Smooth muscle cell (in vitro differentiated cells): ENCODE measurements around the gene SCTR. TPM values are rescaled to one million over a fixed set of nuclear protein-coding genes. Genes with fewer than 3 reads are reported as not detected.

Experiments used
- DNase-seq: peaks from one replicate; lab custom pipeline; 2025; ENCODE audit not compliant: unreplicated experiment; lab: John Stamatoyannopoulos, UW
- H2AFZ ChIP-seq: fragments of 200-600 bp; sonication (generic); 2 replicates; pipeline ENCODE4 v1.6.0; 2016; ENCODE audit warnings: antibody characterized with exemption, low read depth, mild to moderate bottlenecking
- H3F3A ChIP-seq: fragments of 200-600 bp; sonication (generic); 2 replicates; pipeline ENCODE4 v1.6.0; 2017; ENCODE audit warnings: antibody characterized with exemption, low read depth
- H3K27ac ChIP-seq: fragments of 200-600 bp; sonication (generic); 2 replicates; pipeline ENCODE4 v1.5.1; 2016; ENCODE audit warnings: low read depth, mild to moderate bottlenecking
- H3K27me3 ChIP-seq: fragments of 200-600 bp; sonication (generic); 2 replicates; pipeline ENCODE4 v1.6.1; 2016; ENCODE audit warnings: low read depth, mild to moderate bottlenecking
- H3K36me3 ChIP-seq: fragments of 200-600 bp; sonication (generic); 2 replicates; pipeline ENCODE4 v1.5.1; 2016; ENCODE audit warnings: low read depth
- H3K4me1 ChIP-seq: fragments of 200-600 bp; sonication (generic); 2 replicates; pipeline ENCODE4 v1.5.1; 2016; ENCODE audit warnings: low read depth
- H3K4me2 ChIP-seq: fragments of 200-600 bp; sonication (generic); 2 replicates; pipeline ENCODE4 v1.6.0; 2016; ENCODE audit warnings: mild to moderate bottlenecking
- H3K4me3 ChIP-seq: fragments of 200-600 bp; sonication (generic); 2 replicates; pipeline ENCODE4 v1.5.1; 2016; ENCODE audit warnings: mild to moderate bottlenecking
- H3K79me2 ChIP-seq: fragments of 200-600 bp; sonication (generic); 2 replicates; pipeline ENCODE4 v1.6.0; 2016; ENCODE audit warnings: low read depth, mild to moderate bottlenecking
- H3K9ac ChIP-seq: fragments of 200-600 bp; sonication (generic); 2 replicates; pipeline ENCODE4 v1.6.0; 2016; ENCODE audit warnings: low read depth
- H3K9me3 ChIP-seq: fragments of 200-600 bp; sonication (generic); replicated peaks from 2 replicates; pipeline ENCODE4 v1.5.1; 2016; ENCODE audit warnings: low read depth
- H4K20me1 ChIP-seq: fragments of 200-600 bp; sonication (generic); 2 replicates; pipeline ENCODE4 v1.6.0; 2016; ENCODE audit warnings: low read depth
- WGBS: methylation state at CpG from one replicate; pipeline ENCODE4 v1.1.7; 2016; ENCODE audit warnings: low lambda C conversion rate; 5-methylcytosine and 5-hydroxymethylcytosine counted together
- polyA plus RNA-seq: library from polyadenylated mRNA; unstranded; fragments of >200 nt; fragmentation: Nextera tagmentation; extraction: Ambion mirVana; gene quantifications from 2 replicates; pipeline ENCODE4 v1.2.1, GENCODE V29; 2016
- total RNA-seq: library from RNA; depleted of rRNA; stranded (reverse); fragments of >200 nt; gene quantifications from 2 replicates; pipeline ENCODE4 v1.2.3, GENCODE V29; 2014
- TF ChIP-seq, protein P1 (sequence below): fragments of 200-600 bp; sonication (generic); IDR thresholded peaks from 2 replicates; pipeline ENCODE4 v1.5.1; 2017; ENCODE audit warnings: borderline replicate concordance, mild to moderate bottlenecking, antibody characterized with exemption; ENCODE audit not compliant: insufficient read depth, poor library complexity, severe bottlenecking

Gene SCTR
- total and polyA plus RNA-seq, 2 experiments from 2014 or later: not detected

DNA sequence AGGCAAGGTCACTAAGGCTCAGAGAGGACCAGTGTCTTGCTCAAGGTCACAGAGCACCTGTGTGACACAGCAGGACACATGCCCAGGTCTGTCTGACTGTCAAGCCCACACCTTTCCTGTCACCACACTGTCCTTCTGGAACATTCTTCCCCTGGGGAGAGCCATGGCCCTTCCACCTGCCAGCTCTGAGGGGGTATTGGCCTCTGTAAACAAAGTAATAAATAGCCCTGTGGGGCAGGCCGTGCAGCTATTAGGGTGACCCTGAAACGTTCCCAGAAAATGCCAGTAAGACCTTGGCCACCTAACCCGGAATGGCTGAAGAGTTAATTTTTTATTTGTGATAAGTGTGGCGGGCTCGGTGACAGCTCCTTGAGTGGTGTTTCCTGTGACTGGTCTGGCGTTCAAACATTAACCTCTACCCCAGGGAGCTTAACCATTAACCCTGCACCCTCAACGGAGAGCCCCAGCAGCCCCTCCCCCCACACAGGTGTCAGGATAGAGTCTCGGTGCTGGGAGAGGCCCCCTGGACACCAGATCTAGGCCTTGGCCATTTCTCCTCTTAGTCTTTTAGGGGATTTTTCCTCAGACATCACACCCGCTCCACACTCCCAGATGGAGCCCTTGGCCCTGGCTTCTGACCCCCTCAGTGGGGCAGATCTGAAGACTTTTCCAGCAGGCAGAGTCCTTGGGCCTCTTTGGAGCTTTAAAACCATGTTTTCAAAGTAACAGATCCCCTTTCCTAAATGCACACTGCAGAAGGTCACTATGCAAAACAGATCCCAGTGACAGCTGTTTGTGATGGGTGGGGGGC lies 36.6 kb downstream of the SCTR start:
- no peak for DNase-seq
- Histone ChIP-seq H3K79me2 (no peaks in the 10 kb centered on the region), H3K27me3 (no peaks in the 10 kb centered on the region), H3K4me2 (no peak overlapping the region), H3K36me3 (no peaks in the 10 kb centered on the region), H3K4me1 (no peaks in the 10 kb centered on the region), H3F3A (no peaks in the 10 kb centered on the region), H3K9me3 (no peaks in the 10 kb centered on the region), H3K4me3 (no peak overlapping the region), H4K20me1 (no peaks in the 10 kb centered on the region), H3K9ac (no peak overlapping the region), H3K27ac (no peak overlapping the region), H2AFZ (no peak overlapping the region)
- WGBS: 76% methylated on average over 9 of the region's 9 CpGs
- TF ChIP-seq, protein P1, sequence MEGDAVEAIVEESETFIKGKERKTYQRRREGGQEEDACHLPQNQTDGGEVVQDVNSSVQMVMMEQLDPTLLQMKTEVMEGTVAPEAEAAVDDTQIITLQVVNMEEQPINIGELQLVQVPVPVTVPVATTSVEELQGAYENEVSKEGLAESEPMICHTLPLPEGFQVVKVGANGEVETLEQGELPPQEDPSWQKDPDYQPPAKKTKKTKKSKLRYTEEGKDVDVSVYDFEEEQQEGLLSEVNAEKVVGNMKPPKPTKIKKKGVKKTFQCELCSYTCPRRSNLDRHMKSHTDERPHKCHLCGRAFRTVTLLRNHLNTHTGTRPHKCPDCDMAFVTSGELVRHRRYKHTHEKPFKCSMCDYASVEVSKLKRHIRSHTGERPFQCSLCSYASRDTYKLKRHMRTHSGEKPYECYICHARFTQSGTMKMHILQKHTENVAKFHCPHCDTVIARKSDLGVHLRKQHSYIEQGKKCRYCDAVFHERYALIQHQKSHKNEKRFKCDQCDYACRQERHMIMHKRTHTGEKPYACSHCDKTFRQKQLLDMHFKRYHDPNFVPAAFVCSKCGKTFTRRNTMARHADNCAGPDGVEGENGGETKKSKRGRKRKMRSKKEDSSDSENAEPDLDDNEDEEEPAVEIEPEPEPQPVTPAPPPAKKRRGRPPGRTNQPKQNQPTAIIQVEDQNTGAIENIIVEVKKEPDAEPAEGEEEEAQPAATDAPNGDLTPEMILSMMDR: no peak

DNA sequence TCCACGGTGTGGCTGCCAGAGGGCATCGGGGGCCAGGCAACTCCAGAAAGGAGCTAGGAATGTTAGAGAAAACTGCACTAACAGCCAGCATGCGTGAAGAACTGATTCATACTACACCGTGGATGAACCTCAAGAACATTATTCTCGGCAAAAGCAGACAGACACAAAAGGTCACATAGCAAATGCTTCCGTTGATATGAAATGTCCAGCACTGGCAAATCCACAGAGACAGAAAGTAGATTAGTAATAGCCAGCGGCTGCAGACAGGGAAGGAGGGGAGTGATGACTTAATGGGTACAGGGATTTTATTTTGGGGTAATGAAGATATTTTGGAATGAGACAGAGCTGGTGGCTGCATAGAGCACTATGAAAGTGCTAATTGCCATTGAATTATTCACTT lies 37.4 kb downstream of the SCTR start:
- H3K4me3 ChIP-seq: no peak overlapping the region
- H2AFZ ChIP-seq: no peak overlapping the region
- no peak overlapping the region for H3K27ac ChIP-seq
- no peak overlapping the region for H3K9ac ChIP-seq
- TF ChIP-seq, protein P1: no peak
- H3K27me3 ChIP-seq: no peaks in the 10 kb centered on the region
- no peaks in the 10 kb centered on the region for H3F3A ChIP-seq
- H3K79me2 ChIP-seq: no peaks in the 10 kb centered on the region
- no peaks in the 10 kb centered on the region for H3K4me1 ChIP-seq
- 46% methylated on average over 7 of the region's 7 CpGs for WGBS
- no peaks in the 10 kb centered on the region for H3K36me3 ChIP-seq
- H3K4me2 ChIP-seq: no peak overlapping the region
- DNase-seq: no peak
- no peaks in the 10 kb centered on the region for H4K20me1 ChIP-seq
- no peaks in the 10 kb centered on the region for H3K9me3 ChIP-seq

DNA sequence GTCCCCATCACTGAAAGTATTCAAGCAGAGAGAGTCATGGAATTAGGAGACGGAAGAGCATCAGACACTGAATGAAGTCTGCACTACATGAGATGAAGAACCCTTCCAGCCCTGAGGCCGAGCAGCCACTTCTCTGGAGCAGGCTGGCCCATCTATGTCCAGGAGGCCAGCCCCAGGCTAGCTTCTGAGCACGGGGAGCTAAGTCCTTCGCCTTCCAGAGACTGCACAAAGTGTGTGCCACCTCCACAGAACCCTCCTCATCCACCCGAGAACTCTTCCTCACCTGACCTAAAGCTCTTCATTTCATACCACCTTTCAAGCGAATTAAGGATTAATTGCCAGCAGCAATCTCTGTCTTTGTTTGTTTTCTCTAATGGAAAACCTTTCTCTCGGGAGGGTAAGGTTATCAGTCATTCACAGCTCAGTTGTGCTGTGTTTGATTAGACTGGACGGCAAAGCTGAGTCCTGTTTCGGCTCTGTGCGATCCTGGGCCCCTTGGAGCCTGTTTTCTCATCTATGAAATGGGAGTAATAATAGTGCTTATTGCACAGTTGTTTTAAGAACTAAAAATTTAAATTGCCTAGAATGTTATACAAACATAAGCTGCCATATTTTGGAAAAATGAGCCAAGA lies 38.0 kb downstream of the SCTR start:
- Histone ChIP-seq H3K27ac (no peak overlapping the region), H3K36me3 (no peaks in the 10 kb centered on the region), H3K79me2 (no peaks in the 10 kb centered on the region), H3K9me3 (no peaks in the 10 kb centered on the region), H3K4me3 (no peak overlapping the region), H3F3A (no peaks in the 10 kb centered on the region), H4K20me1 (no peaks in the 10 kb centered on the region), H3K4me2 (no peak overlapping the region), H3K9ac (no peak overlapping the region), H3K4me1 (no peaks in the 10 kb centered on the region), H3K27me3 (no peaks in the 10 kb centered on the region), H2AFZ (no peak overlapping the region)
- TF ChIP-seq, protein P1: no peak
- 91% methylated on average over 10 of the region's 10 CpGs for WGBS
- DNase-seq: no peak
